GM12874 (cell line): ENCODE results near the gene DYNC1LI2.

Source experiments
- TF ChIP-seq, protein P1 (sequence below): IDR thresholded peaks from 2 replicates; pipeline ENCODE4 v1.5.1; 2011; ENCODE audit warnings: low read depth, mild to moderate bottlenecking, control low read depth, low read length, moderate library complexity; ENCODE audit not compliant: insufficient read depth

DYNC1LI2 gene

DNA sequence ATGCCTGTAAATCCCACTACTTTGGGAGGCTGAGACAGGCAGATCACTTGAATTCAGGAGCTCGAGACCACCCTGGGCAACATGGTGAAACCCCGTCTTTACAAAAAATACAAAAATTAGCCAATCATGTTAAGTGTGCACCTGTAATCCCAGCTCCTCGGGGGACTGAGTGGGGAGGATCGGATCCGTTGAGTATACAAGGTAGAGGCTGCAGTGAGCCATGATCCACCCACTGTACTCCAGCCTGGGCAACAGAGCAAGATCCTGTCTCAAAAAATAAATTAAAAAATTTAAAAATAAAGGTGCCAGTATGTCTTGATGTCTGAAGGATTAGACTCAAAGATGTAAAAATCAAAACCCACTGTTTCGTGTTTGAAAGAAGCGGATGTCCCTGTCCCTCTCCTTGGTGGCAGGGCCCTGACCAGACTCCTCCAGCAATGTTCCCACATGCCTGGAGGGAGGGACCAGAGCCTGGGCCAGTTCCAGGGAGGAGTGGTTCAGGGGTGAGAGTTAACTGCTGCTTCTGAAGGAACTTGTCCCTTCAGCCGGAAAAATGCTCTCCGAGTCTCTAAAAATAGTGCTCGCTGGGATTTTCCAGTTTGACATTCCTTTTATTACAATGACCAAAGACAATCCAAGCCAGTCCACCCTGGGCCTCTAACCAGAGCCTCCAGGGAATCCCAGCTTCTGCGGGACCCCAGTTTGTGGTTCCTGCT, 45.5 kb downstream of the DYNC1LI2 start:
- TF ChIP-seq, protein P1, sequence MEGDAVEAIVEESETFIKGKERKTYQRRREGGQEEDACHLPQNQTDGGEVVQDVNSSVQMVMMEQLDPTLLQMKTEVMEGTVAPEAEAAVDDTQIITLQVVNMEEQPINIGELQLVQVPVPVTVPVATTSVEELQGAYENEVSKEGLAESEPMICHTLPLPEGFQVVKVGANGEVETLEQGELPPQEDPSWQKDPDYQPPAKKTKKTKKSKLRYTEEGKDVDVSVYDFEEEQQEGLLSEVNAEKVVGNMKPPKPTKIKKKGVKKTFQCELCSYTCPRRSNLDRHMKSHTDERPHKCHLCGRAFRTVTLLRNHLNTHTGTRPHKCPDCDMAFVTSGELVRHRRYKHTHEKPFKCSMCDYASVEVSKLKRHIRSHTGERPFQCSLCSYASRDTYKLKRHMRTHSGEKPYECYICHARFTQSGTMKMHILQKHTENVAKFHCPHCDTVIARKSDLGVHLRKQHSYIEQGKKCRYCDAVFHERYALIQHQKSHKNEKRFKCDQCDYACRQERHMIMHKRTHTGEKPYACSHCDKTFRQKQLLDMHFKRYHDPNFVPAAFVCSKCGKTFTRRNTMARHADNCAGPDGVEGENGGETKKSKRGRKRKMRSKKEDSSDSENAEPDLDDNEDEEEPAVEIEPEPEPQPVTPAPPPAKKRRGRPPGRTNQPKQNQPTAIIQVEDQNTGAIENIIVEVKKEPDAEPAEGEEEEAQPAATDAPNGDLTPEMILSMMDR, result no peak

DNA sequence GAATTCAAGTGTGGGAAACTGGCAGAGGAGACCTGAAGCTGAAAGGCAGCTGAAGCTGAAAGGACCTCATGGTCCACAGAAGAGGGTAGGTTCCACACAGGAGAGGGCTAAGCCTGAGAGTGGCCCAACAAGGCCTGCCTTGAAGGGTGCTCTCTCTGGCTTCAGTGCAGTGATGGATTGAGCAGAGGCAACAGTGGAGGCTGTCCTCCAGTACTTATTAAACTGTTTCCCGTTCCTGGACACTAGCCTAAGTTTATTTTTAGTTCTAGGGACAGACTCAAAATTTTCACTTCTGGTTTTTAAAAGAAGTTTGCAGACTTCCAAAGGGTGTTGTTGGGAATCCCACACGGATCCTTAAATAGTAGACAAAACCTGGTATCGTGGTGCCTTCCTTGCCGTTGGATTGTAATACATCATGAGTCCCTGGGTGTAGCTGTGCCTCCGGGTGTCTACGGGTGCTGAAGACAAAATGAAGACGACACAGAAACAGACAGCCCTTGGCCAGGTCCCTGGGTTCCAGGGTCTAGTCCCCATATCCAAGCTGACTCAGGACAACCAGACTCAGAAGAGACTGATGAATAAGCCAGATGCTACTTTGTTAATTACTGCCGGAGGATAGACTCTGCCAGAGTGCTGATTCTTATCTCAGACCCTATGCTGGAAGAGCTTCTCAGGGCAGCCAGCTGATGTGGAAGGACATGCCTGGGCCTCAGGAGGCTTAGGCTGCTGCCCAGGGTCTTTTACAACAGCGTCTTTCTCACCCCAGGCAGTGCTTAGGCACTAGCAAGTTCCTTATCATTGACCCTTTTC, 47.8 kb downstream of the DYNC1LI2 start:
- TF ChIP-seq, protein P1, result no peak

DNA sequence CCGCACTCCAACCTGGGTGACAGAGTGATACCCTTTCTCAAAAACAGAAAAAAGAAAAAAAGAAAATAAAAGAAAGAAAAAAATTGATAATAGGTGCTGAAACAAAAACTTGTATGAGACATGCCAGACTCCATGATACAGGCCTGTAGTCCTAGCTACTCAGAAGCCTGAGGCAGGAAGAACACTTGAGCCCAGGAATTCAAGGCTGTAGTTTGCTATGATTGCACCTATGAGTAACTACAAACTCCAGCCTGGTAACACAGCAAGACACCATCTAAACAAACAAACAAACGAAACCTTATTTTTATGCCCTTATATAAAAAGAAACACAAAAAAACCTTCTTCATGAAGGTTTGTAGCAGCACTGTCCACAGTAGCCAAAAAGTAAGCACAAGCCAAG, 49.9 kb downstream of the DYNC1LI2 start:
- TF ChIP-seq, protein P1, result no peak

DNA sequence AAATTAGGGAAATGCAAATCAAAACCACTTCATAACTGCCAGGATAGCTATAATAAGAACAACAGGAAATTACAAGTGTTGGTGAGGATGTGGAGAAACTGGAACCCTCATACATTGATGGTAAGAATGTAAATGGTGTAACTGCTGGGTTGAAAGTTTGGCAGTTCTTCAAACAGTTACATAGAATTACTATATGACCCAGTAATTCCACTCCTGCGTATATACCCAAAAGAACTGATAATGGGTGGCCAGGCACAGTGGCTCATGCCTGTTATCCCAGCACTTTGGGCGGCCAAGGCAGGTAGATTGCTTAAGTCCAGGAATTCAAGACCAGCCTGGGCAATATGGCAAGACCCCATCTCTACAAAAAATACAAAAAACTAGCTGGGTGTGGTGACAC, 50.4 kb downstream of the DYNC1LI2 start:
- TF ChIP-seq, protein P1, result no peak

DNA sequence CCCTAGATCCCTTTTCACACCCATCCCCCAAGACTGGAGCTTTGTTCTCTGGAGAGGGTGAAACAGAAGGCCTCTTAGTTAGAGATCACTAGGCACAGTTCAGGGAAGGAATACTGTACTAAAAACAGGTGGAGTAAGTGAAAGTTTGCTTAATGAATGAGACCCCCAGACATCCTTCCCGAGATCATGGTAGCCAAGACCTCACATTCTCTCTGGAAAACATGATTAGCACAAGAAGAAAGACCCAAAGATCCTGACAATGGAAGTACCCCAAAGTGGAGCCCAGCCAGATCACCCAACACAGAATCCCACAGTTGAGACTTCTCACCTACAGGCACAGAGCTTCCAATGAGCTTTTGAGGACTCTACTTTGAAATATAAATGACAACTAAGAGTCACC, 51.5 kb downstream of the DYNC1LI2 start:
- TF ChIP-seq, protein P1, result no peak

DNA sequence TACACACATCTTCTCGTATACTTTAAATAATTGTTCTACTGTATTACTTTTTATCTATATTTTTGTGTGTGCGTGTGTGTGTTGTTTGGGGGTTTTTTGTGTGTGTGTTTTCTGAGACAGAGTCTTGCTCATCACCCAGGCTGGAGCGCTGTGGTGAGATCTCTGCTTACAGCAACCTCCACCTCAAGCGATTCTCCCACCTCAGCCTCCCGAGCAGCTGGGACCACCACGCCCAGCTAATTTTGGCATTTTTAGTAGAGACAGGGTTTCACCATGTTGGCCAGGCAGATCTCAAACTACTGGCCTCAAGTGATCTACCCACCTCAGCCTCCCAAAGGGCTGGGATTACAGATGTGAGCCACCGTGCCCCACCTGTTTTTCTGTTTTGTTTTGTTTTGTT, 53.4 kb downstream of the DYNC1LI2 start:
- TF ChIP-seq, protein P1, result no peak
